ENCODE results near the gene ABCC6.
"Not testable (repeated sequence)": the region's sequence is repeated elsewhere in the genome, so short reads cannot be mapped to it uniquely, and the experiment has no call there.

The ABCC6 gene

GRCh38 chr16:16164243-16164642, 59.1 kb downstream of the ABCC6 start:
- Histone ChIP-seq H3K27ac (no peak overlapping the region), H3K4me1 (ENCODE audit: control insufficient read depth in 1 of 2, insufficient read depth in 1 of 2, low read depth in 1 of 2, low read length in 1 of 2) (no peaks in the 10 kb centered on the region), H3K36me3 (peaks cover 67% of the 10 kb centered on the region), H3K9me3 (no peaks in the 10 kb centered on the region), H3K4me3 (ENCODE audit: low read depth in 1 of 2, low read length in 1 of 2) (no peak overlapping the region), H3K27me3 (no peaks in the 10 kb centered on the region)
- no peak for TF ChIP-seq CTCF (IDR thresholded peaks at IDR 0.05)

GRCh38 chr16:16163571-16163970, 59.7 kb downstream of the ABCC6 start:
- no peak for TF ChIP-seq CTCF (IDR thresholded peaks at IDR 0.05)
- H3K27ac ChIP-seq: no peak overlapping the region
- no peaks in the 10 kb centered on the region for H3K27me3 ChIP-seq

GRCh38 chr16:16163109-16163508, 60.2 kb downstream of the ABCC6 start:
- Histone ChIP-seq H3K27me3 (no peaks in the 10 kb centered on the region), H3K4me3 (ENCODE audit: low read depth in 1 of 2, low read length in 1 of 2) (no peak overlapping the region), H3K36me3 (peaks cover 56% of the 10 kb centered on the region), H3K4me1 (ENCODE audit: control insufficient read depth in 1 of 2, insufficient read depth in 1 of 2, low read depth in 1 of 2, low read length in 1 of 2) (no peaks in the 10 kb centered on the region), H3K27ac (no peak overlapping the region), H3K9me3 (no peaks in the 10 kb centered on the region)
- TF ChIP-seq CTCF (IDR thresholded peaks at IDR 0.05): no peak

More at GRCh38 chr16:16163571-16163970, 59.7 kb downstream of the ABCC6 start:
- Histone ChIP-seq H3K4me1 (ENCODE audit: control insufficient read depth in 1 of 2, insufficient read depth in 1 of 2, low read depth in 1 of 2, low read length in 1 of 2) (no peaks in the 10 kb centered on the region), H3K4me3 (ENCODE audit: low read depth in 1 of 2, low read length in 1 of 2) (no peak overlapping the region), H3K36me3 (peaks cover 61% of the 10 kb centered on the region), H3K9me3 (no peaks in the 10 kb centered on the region)

GRCh38 chr16:16162591-16162990, 60.7 kb downstream of the ABCC6 start:
- no peaks in the 10 kb centered on the region for H3K9me3 ChIP-seq
- no peaks in the 10 kb centered on the region for H3K27me3 ChIP-seq
- H3K4me1 ChIP-seq (ENCODE audit: control insufficient read depth in 1 of 2, insufficient read depth in 1 of 2, low read depth in 1 of 2, low read length in 1 of 2): peaks cover 0 to under 1% of the 10 kb centered on the region in 2 experiments
- H3K4me3 ChIP-seq (ENCODE audit: low read depth in 1 of 2, low read length in 1 of 2): no peak overlapping the region
- H3K27ac ChIP-seq: no peak overlapping the region
- H3K36me3 ChIP-seq: peaks cover 52% of the 10 kb centered on the region
- TF ChIP-seq CTCF (IDR thresholded peaks at IDR 0.05): no peak

- H3K27ac ChIP-seq; H3K27me3 ChIP-seq; H3K4me3 ChIP-seq (ENCODE audit: low read depth in 1 of 2, low read length in 1 of 2); H3K4me1 ChIP-seq (ENCODE audit: control insufficient read depth in 1 of 2, insufficient read depth in 1 of 2, low read depth in 1 of 2, low read length in 1 of 2); H3K9me3 ChIP-seq: not testable (repeated sequence)
- peaks cover 52% of the 10 kb centered on the region for H3K36me3 ChIP-seq
These were observed 61.5 kb downstream of the ABCC6 start for GRCh38 chr16:16161840-16162239.

GRCh38 chr16:16161319-16161718, 62.0 kb downstream of the ABCC6 start:
- TF ChIP-seq CTCF (IDR thresholded peaks at IDR 0.05): no peak
- Histone ChIP-seq H3K4me3 (ENCODE audit: low read depth in 1 of 2, low read length in 1 of 2) (no peak overlapping the region), H3K27me3 (no peaks in the 10 kb centered on the region), H3K36me3 (peaks cover 48% of the 10 kb centered on the region), H3K4me1 (ENCODE audit: control insufficient read depth in 1 of 2, insufficient read depth in 1 of 2, low read depth in 1 of 2, low read length in 1 of 2) (peaks cover 6% of the 10 kb centered on the region in 2 experiments), H3K9me3 (no peaks in the 10 kb centered on the region), H3K27ac (no peak overlapping the region)
